ENCODE measurements around the gene KIRREL3.

DNA sequence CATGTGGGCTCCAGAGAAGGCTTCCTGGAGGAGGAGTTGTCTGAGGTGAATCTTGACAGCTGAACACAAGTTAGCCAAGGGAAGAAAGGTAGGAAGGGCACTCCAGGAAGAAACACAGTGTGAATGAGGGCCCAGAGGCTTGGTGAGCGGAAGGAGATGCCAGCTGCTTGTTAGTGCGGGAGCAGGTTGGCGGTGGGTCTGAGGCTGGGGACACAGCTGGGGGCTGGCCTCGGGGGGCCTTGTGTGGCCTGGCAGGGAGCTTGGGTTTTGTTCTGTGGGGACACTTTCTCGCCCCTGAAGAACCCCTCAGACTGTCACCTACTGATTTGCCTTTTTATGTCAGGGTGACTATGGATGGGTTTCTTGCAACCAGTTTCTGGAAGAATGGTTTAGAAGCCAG is 485.1 kb downstream of the KIRREL3 start:
- TF ChIP-seq, protein P1, sequence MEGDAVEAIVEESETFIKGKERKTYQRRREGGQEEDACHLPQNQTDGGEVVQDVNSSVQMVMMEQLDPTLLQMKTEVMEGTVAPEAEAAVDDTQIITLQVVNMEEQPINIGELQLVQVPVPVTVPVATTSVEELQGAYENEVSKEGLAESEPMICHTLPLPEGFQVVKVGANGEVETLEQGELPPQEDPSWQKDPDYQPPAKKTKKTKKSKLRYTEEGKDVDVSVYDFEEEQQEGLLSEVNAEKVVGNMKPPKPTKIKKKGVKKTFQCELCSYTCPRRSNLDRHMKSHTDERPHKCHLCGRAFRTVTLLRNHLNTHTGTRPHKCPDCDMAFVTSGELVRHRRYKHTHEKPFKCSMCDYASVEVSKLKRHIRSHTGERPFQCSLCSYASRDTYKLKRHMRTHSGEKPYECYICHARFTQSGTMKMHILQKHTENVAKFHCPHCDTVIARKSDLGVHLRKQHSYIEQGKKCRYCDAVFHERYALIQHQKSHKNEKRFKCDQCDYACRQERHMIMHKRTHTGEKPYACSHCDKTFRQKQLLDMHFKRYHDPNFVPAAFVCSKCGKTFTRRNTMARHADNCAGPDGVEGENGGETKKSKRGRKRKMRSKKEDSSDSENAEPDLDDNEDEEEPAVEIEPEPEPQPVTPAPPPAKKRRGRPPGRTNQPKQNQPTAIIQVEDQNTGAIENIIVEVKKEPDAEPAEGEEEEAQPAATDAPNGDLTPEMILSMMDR (IDR thresholded peaks at IDR 0.05 in 2 of 3, conservative IDR thresholded peaks at IDR 0.05 in 1 of 3; ENCODE audit: insufficient read depth in 2 of 3, low read depth in 1 of 3, low read length in 3 of 3), result no peak
- TF ChIP-seq, protein P2, sequence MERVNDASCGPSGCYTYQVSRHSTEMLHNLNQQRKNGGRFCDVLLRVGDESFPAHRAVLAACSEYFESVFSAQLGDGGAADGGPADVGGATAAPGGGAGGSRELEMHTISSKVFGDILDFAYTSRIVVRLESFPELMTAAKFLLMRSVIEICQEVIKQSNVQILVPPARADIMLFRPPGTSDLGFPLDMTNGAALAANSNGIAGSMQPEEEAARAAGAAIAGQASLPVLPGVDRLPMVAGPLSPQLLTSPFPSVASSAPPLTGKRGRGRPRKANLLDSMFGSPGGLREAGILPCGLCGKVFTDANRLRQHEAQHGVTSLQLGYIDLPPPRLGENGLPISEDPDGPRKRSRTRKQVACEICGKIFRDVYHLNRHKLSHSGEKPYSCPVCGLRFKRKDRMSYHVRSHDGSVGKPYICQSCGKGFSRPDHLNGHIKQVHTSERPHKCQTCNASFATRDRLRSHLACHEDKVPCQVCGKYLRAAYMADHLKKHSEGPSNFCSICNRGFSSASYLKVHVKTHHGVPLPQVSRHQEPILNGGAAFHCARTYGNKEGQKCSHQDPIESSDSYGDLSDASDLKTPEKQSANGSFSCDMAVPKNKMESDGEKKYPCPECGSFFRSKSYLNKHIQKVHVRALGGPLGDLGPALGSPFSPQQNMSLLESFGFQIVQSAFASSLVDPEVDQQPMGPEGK (CRISPR knock-in tag; IDR thresholded peaks at IDR 0.05; ENCODE audit: borderline replicate concordance), result no peak
- TF ChIP-seq CBX5 (IDR thresholded peaks at IDR 0.05; ENCODE audit: borderline replicate concordance, low read depth), result no peak
- TF ChIP-seq, protein P3, sequence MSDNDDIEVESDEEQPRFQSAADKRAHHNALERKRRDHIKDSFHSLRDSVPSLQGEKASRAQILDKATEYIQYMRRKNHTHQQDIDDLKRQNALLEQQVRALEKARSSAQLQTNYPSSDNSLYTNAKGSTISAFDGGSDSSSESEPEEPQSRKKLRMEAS (CRISPR knock-in tag; IDR thresholded peaks at IDR 0.05), result no peak
- TF ChIP-seq MIER1 (IDR thresholded peaks at IDR 0.05; ENCODE audit: low read depth), result no peak
- TF ChIP-seq POLR2AphosphoS5 (IDR thresholded peaks at IDR 0.05; ENCODE audit: control insufficient read depth, insufficient read depth, low read depth, low read length), result no peak
- TF ChIP-seq NR2C1 (IDR thresholded peaks at IDR 0.05), result no peak
- TF ChIP-seq NR2C1 (tag; IDR thresholded peaks at IDR 0.05), result no peak
- no peak for TF ChIP-seq ZNF143 (CRISPR knock-in tag; IDR thresholded peaks at IDR 0.05)
- no peak for TF ChIP-seq GTF2A2 (tag; IDR thresholded peaks at IDR 0.05)
- no peak for TF ChIP-seq ZNF121 (CRISPR knock-in tag; conservative IDR thresholded peaks at IDR 0.05)
- TF ChIP-seq MEIS2 (IDR thresholded peaks at IDR 0.05; ENCODE audit: partially characterized antibody), result no peak
- TF ChIP-seq SMARCE1 (IDR thresholded peaks at IDR 0.05), result no peak
- TF ChIP-seq, protein P4, sequence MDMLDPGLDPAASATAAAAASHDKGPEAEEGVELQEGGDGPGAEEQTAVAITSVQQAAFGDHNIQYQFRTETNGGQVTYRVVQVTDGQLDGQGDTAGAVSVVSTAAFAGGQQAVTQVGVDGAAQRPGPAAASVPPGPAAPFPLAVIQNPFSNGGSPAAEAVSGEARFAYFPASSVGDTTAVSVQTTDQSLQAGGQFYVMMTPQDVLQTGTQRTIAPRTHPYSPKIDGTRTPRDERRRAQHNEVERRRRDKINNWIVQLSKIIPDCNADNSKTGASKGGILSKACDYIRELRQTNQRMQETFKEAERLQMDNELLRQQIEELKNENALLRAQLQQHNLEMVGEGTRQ (CRISPR knock-in tag; IDR thresholded peaks at IDR 0.05), result no peak
- TF ChIP-seq ARNT (IDR thresholded peaks at IDR 0.05), result no peak

All from K562 (cell line).